ENCODE data around the gene ETV3L. TPM values are rescaled to one million over a fixed set of nuclear protein-coding genes. Genes with fewer than 3 reads are reported as not detected.

ETV3L gene
- total RNA-seq, 1 experiment from 2014 or later = not detected

DNA sequence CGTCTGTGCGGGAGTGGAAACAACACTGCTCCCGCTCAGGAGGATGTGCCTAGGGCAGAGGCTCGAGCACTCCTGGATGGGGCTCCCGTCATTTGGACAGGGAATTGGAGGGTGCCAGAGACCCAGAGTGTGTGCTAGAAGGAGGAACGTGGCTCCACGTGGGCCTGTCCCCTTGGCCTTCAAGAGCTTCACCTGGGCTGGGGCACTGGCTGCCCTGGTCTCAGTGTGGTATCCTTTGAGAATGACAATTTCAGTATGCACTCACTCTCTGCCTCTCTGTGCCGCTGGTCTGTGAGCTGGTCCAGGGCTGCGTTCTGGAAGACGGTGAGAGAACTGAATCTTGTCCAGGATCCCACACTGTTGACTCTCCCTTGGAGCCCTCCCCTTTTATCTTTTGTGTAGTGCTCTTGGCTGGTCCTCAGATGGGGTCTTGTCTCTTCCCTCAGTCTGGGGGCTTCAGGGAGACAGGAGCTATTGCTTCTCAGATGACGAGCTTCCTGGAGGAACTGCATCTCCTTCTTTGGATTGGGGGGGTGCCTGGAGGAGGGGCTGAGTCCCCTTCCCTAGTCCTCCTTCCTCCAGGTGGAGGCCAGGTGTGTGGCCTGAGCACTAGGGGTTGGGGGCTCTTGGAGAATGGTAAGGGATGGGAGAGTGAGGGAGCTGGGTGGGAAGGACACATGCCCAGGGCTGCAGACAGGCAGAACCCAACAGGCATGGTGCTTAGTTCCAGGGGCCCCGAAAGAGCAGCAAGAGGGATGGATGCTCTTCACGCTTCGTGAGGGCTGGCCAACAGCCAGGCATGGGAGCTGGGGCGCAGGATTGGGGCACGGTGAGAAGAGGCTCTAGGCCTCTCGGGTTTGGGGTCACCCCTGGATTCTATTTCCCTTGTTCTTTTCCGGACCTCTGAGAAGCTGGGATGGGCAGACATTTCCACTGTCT is 14.8 kb upstream of the ETV3L start (continued):
- no peak for TF ChIP-seq ZNF274 (IDR thresholded peaks at IDR 0.05; ENCODE audit: low read depth, low read length)
- TF ChIP-seq SP1 (IDR thresholded peaks at IDR 0.05; ENCODE audit: low read depth) = no peak
- no peak for TF ChIP-seq ELF1 (IDR thresholded peaks at IDR 0.05; ENCODE audit: borderline replicate concordance, low read depth)
- TF ChIP-seq YY1 (IDR thresholded peaks at IDR 0.05; ENCODE audit: extremely low read depth, insufficient replicate concordance, low read depth, low read length) = no peak

GRCh38 chr1:157113631-157114030 is 14.0 kb upstream of the ETV3L start:
- DNase-seq (ENCODE audit: low read depth, low spot score) (no peak), ATAC-seq (no peak)
- Histone ChIP-seq H3K27me3 (ENCODE audit: insufficient read depth, low read length) (peaks cover 7% of the 10 kb centered on the region; the same call in 1 of the 2 replicates), H3K9me2 (ENCODE audit: insufficient read depth) (no peaks in the 10 kb centered on the region), H3K4me1 (ENCODE audit: control insufficient read depth in 1 of 2, insufficient read depth in 2 of 2, low read length in 2 of 2) (no peaks in the 10 kb centered on the region), H4K20me1 (ENCODE audit: insufficient read depth) (no peaks in the 10 kb centered on the region), H3K9ac (ENCODE audit: low read length) (no peak overlapping the region), H3K79me2 (ENCODE audit: insufficient read depth, low read length) (no peaks in the 10 kb centered on the region), H3K4me2 (ENCODE audit: low read length) (no peak overlapping the region), H2AFZ (ENCODE audit: low read depth, low read length, poor library complexity, severe bottlenecking) (no peak overlapping the region), H3K4me3 (replicated peaks in 1 of 2; ENCODE audit: low read depth in 1 of 2, low read length in 2 of 2) (no peak overlapping the region), H3K9me3 (ENCODE audit: control insufficient read depth in 1 of 2, insufficient read depth in 1 of 2, low read depth in 1 of 2, low read length in 2 of 2) (no peaks in the 10 kb centered on the region), H3K27ac (ENCODE audit: low read depth, low read length) (no peak overlapping the region), H3K36me3 (ENCODE audit: control insufficient read depth in 1 of 2, insufficient read depth in 2 of 2, low read length in 2 of 2) (no peaks in the 10 kb centered on the region)
- ChIA-PET CTCF (no interaction called here), RAD21 (ENCODE audit: low non-redundant PET in 1 of 2, low total read pairs in 2 of 2, uncharacterized antibody in 2 of 2, unreplicated experiment in 2 of 2) (no interaction called here), POLR2A (no interaction called here)
- no peak for TF ChIP-seq EZH2 (IDR thresholded peaks at IDR 0.05)
- no peak for TF ChIP-seq ZNF274 (IDR thresholded peaks at IDR 0.05; ENCODE audit: low read depth, low read length)
- TF ChIP-seq EZH2phosphoT487 (IDR thresholded peaks at IDR 0.05; ENCODE audit: borderline replicate concordance) = no peak
- no peak for TF ChIP-seq JUND (IDR thresholded peaks at IDR 0.05)
- no peak for TF ChIP-seq SP1 (IDR thresholded peaks at IDR 0.05; ENCODE audit: low read depth)
- TF ChIP-seq EGR1 (IDR thresholded peaks at IDR 0.05; ENCODE audit: low read depth) = no peak
- intact Hi-C loops (cut with micrococcal nuclease) = no loop called here
- BruUV-seq (replicated peaks) = no TSS peak

Data from HCT116 (cell line).